NCI-H187 (cell line): ENCODE results near the gene SSH2.
"Not testable (repeated sequence)": the region's sequence is repeated elsewhere in the genome, so short reads cannot be mapped to it uniquely, and the experiment has no call there.

Experiments used
- DNase-seq, 2 experiments: peaks; one replicate each; lab custom pipeline; 2025; lab: John Stamatoyannopoulos, UW

The SSH2 gene

DNA sequence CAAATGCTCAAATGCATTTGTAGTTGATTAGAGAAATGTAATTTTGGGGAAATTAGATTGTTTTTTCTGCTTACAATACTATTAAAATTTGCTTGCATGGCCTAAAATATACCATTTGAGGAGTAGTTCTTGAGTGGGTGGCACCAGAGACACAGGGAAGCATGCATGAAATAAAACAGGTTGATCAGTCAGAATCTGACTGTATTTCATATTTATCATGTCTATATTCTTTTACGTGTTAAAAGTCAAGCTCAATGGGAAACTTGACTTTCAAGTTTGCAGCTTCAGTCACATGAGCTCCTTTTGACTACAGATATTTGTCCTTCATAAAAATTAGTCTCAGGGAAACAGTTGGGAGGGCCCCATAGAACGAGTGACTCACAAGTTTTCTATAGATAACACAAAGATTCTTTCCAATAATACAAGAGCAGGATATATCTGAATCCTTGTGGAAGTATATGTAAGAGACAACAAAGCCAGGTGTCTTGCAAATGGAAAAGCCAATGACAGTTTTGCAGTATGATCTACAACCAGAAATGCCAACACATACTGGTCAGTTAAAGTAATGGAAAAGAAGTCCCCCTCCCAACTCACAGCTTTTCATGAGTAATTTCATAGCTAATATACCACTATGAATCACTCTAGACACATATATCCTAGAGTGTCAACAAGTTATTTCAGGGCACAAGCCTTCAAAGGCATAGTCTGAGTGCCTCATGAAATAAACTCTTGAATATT is 265.1 kb downstream of the SSH2 start:
- DNase-seq = no peak

GRCh38 chr17:29663155-29663554 is 266.9 kb downstream of the SSH2 start:
- no peak for DNase-seq

GRCh38 chr17:29661213-29661612 is 268.8 kb downstream of the SSH2 start:
- no peak for DNase-seq

- no peak for DNase-seq
Observed at GRCh38 chr17:29659155-29659554, 270.9 kb downstream of the SSH2 start.

DNA sequence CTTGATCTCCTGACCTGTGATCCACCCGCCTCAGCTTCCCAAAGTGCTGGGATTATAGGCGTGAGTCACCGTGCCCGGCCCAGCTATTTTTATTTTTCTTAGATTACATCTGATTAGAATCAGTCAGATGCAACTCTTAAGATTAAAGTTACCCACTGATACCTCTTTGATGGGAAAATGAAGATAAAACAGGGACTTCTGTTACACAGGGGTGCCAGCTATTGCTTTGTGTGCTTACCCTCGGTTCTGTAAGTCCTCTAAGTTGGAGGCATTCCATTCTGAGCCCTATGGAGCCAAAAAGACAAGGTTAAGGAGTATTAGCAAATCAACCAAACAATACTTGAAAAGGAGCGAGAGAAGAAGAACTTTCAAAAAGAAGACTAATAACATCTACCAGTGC is 274.7 kb downstream of the SSH2 start:
- no peak for DNase-seq

- DNase-seq = no peak
Observed at GRCh38 chr17:29653995-29654714, 275.9 kb downstream of the SSH2 start.

DNA sequence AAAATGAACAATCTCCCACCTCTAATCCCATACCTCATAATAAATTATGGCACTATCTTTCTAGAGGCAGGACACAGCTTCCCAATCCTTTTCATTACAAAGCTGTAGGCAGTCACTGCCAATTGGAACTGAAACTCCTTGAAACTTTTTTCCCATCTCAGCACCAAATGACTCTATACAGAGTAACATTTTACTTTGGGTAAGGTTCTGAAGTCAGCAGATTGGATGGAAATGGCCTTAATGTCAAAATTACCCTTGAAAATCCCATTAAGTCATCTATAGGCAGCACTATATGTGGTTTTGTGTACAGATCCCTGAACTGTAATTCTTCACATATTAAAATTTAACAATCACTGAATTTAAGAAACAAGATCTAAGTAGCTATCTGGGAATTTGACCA is 277.1 kb downstream of the SSH2 start:
- DNase-seq = no peak

- DNase-seq = not testable (repeated sequence)
Observed at GRCh38 chr17:29651913-29652312, 278.1 kb downstream of the SSH2 start.

DNA sequence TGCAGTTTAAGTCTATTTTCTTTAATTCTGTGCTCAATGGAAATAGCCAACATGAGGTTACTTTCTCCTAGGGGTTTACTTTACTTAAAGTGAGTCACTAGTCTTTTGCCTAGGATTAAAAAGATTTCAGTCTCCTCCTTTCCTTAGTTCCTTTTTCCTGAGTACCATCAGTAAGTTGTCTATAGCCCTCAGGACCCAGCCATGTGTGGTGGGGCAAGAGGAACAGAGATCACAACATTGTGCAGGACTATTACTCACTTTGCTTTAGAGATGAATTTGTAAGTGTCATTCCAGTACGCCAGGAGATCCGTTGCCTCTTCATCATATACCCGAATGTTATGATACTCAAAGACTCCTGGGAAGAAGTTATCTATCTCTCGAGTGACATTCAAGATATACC is 279.6 kb downstream of the SSH2 start:
- DNase-seq = no peak

DNA sequence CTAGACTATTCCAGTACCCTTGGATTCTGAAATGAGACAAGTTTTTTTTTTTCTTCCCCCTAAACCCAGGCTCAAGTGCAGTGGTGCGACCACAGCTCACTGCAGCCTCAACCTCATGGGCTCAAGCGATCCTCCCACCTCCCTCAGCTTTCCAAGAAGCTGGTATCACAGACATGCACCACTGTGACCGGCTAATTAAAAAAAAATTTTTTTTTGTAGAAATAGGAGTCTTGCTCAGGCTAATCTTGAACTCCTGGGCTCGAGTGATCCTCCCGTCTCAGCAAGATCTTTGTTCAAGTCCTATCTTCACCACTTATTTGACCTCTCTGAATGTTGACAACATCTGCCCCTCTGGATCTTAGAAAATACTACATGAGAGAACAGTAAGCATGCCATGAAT is 280.7 kb downstream of the SSH2 start:
- no peak for DNase-seq

- DNase-seq = no peak
Observed at GRCh38 chr17:29648005-29648404, 282.0 kb downstream of the SSH2 start.

- no peak for DNase-seq
Observed at GRCh38 chr17:29645515-29646051, 284.4 kb downstream of the SSH2 start.

DNA sequence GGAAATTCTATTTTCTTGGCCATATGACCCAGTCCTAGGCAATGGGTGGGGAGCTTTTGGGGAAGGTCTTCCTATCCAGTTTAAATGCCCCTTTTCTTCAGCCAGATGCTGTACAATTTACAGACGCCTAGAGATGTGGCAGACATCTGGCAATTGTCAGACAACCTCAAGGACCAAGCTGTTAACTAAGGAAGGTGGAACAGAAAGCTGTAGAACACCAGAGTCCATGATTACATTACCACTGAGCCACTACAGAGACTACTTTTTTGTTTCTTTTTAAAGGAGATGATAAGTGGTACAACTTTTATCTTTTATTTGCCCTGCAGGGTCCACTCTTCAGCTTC is 286.2 kb downstream of the SSH2 start:
- no peak for DNase-seq

DNA sequence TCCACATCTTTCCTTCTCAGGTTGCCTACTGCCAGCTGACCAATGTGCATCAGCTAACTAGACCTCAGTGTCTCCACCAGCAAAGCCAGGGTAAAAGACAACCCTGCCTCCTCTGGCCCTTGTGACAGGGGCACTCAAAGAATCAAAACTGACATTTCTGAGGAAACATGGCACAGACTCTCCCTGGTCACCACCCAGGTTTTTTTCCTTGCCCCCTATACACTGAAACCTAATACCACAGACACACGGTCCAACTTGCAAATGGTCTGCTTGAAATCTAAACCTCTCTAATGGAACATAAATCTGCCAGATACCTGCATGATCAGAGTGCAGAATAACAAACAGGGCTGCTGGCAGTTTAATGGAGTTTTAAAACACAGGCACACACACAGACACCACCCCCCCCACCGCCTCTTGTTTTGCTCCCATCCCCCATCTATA is 287.8 kb downstream of the SSH2 start:
- no peak for DNase-seq

- DNase-seq = no peak
Observed at GRCh38 chr17:29640981-29641642, 288.9 kb downstream of the SSH2 start.

DNA sequence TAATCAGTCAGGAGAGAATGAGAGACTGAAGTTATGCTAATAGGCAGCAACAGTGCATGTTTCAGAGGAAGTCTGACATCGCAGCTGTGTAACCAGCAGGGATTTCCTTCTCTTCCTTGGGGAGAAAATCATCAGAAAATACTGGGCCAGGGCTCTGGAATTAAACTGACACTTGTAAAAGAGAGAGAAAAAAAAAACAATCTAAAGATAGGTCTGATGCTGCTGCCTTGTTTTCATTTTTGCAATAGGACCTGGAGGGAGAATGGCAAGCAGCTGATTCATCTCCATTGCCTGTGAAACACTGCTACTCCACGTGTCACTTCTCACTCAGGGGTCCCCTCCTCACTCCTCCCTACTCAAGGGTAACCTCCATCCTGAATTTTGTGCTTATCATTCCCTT is 289.6 kb downstream of the SSH2 start:
- DNase-seq = no peak

- no peak for DNase-seq
Observed at GRCh38 chr17:29633886-29634285, 296.1 kb downstream of the SSH2 start.

DNA sequence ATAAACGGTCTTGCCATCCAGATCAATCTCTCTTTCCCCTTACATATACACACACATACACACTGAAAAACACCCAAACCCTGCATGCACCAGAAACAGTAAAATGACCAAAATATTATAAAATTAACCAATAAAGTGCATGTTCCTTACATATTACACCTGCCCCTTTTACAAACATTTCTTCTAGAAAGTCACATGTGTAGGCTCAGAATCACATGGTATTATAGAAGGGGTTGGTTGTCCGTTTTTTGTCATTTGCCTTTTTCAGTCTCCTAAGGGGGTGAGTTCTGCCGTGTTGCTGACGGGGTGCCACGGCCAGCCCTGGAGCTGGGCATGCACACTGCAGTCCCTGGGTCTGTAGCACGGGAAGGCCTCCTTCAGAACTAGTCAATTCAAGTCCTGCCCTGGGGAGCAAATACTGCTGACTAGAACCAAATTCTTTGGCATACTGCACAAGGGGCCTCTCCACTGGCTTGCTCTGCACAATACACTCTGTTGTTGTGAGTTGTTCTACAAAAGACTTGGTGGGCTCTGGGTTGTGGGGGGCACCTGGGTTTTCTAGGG is 299.3 kb downstream of the SSH2 start:
- no peak for DNase-seq

GRCh38 chr17:29629839-29630238 is 300.2 kb downstream of the SSH2 start:
- no peak for DNase-seq

DNA sequence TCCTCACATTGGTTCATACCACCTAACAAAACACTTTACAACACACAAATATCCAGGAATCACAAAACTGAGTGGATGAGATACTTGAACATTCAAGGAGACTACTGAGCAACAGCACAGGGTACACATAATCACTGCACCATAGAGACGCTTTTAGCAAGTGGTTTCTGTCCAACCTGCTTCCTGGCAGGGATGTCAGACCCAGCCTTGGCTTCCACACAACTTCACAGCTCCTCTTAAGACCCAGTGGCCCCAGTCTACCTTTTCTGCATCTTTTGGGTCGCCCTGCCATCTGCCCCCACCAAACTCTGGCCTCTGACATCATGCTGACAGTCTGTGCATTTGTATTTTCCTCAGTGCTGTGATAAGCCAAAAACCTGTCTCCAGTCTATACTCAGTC is 301.4 kb downstream of the SSH2 start:
- DNase-seq = no peak

- no peak for DNase-seq
Observed at GRCh38 chr17:29627951-29628350, 302.1 kb downstream of the SSH2 start.

GRCh38 chr17:29625037-29625750 is 304.8 kb downstream of the SSH2 start:
- no peak for DNase-seq
